AG04449 (cell line): ENCODE data around the gene CSNK2A1.

ENCODE experiments used
- CTCF ChIA-PET: fragments of 350-600 bp; formaldehyde crosslinking; extraction: SDS; loops from one replicate; lab custom pipeline; 2021; ENCODE audit warnings: antibody characterized with exemption; lab: Yijun Ruan, JAX
- POLR2A ChIA-PET: fragments of 400-600, 350-600 bp; formaldehyde crosslinking; extraction: SDS; loops from one replicate; lab custom pipeline; 2020; ENCODE audit warnings: antibody characterized with exemption, inconsistent platforms; lab: Yijun Ruan, JAX
- DNase-seq: peaks from one replicate; pipeline ENCODE4 v3.0.0-alpha.2; 2010; ENCODE audit warnings: low read depth, low spot score
- H3K4me3 ChIP-seq: 2 replicates; pipeline ENCODE4 v1.5.1; 2011; ENCODE audit warnings: low read depth, mild to moderate bottlenecking, control low read depth, low read length
- TF ChIP-seq, protein P1 (sequence below): IDR thresholded peaks from one replicate; pipeline ENCODE4 v1.5.1; 2011; ENCODE audit warnings: mild to moderate bottlenecking, moderate library complexity, low read length, control low read depth, inconsistent platforms; ENCODE audit not compliant: insufficient read depth; ENCODE audit errors: missing control alignments

CSNK2A1 gene

DNA sequence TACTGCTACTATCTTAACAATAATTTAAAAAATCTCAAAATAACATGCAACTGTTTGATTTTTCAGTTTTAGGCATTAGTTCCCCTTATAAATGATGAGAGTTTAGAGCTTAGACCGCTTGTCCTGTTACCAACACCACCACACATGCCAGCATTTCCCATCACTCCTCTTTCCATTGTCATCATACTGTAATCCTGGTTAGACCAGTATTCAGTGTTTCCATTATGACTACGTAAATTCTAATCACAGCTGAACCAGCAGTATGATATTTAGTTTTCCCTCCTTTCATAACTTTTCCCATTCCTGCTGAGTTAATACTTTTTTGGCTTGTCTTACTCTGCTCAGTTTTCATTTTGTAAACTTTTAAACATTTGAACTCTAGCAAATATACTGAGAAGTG, 69.0 kb downstream of the CSNK2A1 start:
- TF ChIP-seq, protein P1, sequence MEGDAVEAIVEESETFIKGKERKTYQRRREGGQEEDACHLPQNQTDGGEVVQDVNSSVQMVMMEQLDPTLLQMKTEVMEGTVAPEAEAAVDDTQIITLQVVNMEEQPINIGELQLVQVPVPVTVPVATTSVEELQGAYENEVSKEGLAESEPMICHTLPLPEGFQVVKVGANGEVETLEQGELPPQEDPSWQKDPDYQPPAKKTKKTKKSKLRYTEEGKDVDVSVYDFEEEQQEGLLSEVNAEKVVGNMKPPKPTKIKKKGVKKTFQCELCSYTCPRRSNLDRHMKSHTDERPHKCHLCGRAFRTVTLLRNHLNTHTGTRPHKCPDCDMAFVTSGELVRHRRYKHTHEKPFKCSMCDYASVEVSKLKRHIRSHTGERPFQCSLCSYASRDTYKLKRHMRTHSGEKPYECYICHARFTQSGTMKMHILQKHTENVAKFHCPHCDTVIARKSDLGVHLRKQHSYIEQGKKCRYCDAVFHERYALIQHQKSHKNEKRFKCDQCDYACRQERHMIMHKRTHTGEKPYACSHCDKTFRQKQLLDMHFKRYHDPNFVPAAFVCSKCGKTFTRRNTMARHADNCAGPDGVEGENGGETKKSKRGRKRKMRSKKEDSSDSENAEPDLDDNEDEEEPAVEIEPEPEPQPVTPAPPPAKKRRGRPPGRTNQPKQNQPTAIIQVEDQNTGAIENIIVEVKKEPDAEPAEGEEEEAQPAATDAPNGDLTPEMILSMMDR = no peak
- H3K4me3 ChIP-seq = no peak overlapping the region
- ChIA-PET CTCF (interaction anchor here (0.8 to 1.1 kb wide), 2 partner anchors 11 to 120 kb away, joined by 4 to 5 read pairs; no protein-coding TSS in a partner anchor), POLR2A (no interaction called here)
- DNase-seq = no peak

DNA sequence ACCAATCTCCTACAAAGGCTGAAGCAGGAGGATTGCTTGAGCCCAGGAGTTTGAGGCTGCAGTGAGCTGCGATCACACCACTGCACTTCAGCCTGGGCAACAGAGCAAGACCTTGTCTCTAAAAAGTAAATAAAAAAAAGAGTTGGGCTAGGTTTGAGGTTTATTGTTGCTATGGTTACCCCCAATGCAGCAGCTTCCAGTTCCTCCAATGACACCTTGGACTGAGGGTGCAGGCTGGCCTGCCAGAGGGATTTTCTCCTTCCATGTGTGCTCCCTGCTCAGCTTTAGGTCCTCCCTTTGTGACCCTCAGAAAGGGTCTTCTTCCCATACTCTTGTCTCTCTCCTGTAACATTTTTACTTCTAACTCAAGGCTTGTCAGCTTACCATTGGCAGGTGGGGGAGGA, 70.7 kb downstream of the CSNK2A1 start:
- ChIA-PET POLR2A (no interaction called here), CTCF (interaction anchor here (1.2 to 1.5 kb wide), 2 partner anchors 118 to 189 kb away, joined by 3 to 4 read pairs; no protein-coding TSS in a partner anchor)
- TF ChIP-seq, protein P1 = no peak
- no peak for DNase-seq
- no peak overlapping the region for H3K4me3 ChIP-seq

DNA sequence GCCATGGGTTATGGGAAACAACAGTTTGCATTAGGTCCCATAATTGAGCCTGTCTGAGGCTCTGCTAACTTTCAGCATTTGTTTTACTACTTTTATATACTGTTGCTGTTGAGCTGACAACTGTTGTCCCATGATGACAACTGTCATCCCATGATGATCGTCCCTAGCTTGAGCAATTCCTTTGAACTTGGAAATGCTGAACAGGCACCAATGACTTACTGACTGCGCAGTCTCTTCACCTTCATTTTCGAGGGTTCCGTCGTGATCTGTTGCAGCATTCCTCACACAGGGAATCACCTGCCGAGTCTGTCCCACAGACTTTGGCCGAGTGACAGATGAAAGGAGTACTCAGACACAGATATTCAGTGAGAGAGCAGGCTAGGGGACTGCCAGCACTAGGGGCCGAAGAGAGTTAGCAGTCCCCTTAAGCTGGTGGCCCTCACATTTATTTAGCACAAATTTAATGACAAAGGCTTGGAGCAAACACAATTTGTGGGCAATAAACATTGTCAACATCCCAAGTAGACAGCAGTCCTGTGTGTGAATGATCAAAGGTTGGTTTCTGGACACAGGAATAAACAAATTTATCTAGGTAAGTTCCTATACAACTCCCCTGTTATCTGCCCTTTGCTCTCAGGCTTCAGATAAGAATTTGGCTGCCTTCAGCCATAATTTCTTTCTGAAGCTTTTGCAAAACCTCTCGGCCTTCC, 71.3 kb downstream of the CSNK2A1 start:
- H3K4me3 ChIP-seq = no peak overlapping the region
- DNase-seq = no peak
- TF ChIP-seq, protein P1 = no peak
- ChIA-PET CTCF (interaction anchor here (1.1 to 1.4 kb wide), 4 partner anchors 16 to 119 kb away, joined by 3 to 4 read pairs (median 4); no protein-coding TSS in a partner anchor), POLR2A (no interaction called here)

DNA sequence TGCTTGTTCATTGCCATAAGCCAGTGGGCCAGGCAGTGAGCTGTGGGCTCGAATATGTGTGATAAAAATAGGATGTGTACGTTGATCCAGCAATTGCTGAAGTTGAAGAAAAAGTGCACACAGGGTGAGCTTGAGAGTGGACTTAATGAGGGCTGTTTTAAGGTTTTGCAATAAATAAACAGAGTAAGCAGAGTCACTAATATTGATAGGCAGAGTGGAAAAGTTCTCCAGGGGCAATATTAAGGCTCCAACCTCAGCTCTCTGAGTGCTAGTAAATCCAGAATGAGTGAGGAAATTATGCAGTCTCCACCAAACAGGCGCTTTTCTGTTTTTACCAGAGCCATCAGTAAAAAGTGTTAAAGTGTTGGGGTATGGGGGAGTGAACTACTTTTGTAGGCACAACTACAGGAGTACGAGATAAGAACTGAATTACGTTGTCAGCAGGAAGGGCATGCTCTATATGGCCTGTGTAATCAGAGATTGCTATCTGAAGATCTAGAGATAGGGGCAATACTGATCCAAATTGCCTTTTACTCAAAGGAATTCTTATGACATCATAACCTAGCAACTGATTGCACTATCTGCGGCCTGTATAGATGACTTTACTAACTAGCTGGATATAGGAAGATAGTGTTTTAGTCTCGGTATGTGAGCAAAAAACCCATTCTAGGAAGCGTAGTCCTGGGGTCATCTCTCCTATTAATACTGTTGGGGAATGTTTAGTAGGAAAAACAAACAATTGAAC, 73.7 kb downstream of the CSNK2A1 start:
- ChIA-PET CTCF (interaction anchor here (1.6 to 2.0 kb wide), 2 partner anchors 8 to 116 kb away, joined by 3 to 5 read pairs; no protein-coding TSS in a partner anchor), POLR2A (no interaction called here)
- no peak for DNase-seq
- TF ChIP-seq, protein P1 = no peak
- H3K4me3 ChIP-seq = no peak overlapping the region

- ChIA-PET POLR2A (no interaction called here), CTCF (interaction anchor here (2.0 to 2.9 kb wide), 2 partner anchors 11 to 113 kb away, joined by 5 to 9 read pairs; no protein-coding TSS in a partner anchor)
- no peak overlapping the region for H3K4me3 ChIP-seq
- no peak for DNase-seq
- TF ChIP-seq, protein P1 = no peak
Measured at GRCh38 chr20:467755-468154, 75.8 kb downstream of the CSNK2A1 start.
